Esophagus squamous epithelium (tissue), 5 donors: Measurements from ENCODE around the gene RAB40AL. TPM values are rescaled to one million over a fixed set of nuclear protein-coding genes. Genes with fewer than 3 reads are reported as not detected.

Source experiments
- DNase-seq: peaks from one replicate; lab custom pipeline; 2025; lab: John Stamatoyannopoulos, UW
- H3K27ac ChIP-seq, 4 donors: fragments of 200-600 bp; sonication (generic); one replicate each; pipeline ENCODE4 v1.5.1; 2016 to 2019; ENCODE audit warnings: mild to moderate bottlenecking in 1 of 4
- H3K27me3 ChIP-seq, 4 donors: fragments of 200-600 bp; sonication (generic); 1 replicate in 3 of 4; 2 replicates in 1 of 4; pipeline versions ENCODE4 v1.5.1 to v1.6.0; 2017 to 2021; ENCODE audit warnings: antibody characterized with exemption in 1 of 4
- H3K36me3 ChIP-seq, 3 donors: fragments of 200-600 bp; sonication (generic); one replicate each; pipeline ENCODE4 v1.5.1; 2016 to 2019
- H3K4me1 ChIP-seq, 3 donors: fragments of 200-600 bp; sonication (generic); one replicate each; pipeline ENCODE4 v1.5.1; 2017 to 2019
- H3K4me3 ChIP-seq, 4 donors: fragments of 200-600 bp; sonication (generic); 1 replicate in 3 of 4; 2 replicates in 1 of 4; pipeline ENCODE4 v1.5.1; 2016 to 2019; ENCODE audit warnings: mild to moderate bottlenecking in 2 of 4, moderate library complexity in 1 of 4
- H3K9me3 ChIP-seq, 3 donors: fragments of 200-600 bp; sonication (generic); one replicate each; pipeline ENCODE4 v1.5.1; 2016 to 2019
- CTCF ChIP-seq, 6 experiments: fragments of 450-650 bp in 4 of 6; fragments of 200-600 bp in 2 of 6; sonication (generic) in 2 of 6; IDR thresholded peaks; one replicate each; pipeline ENCODE4 v1.5.1; 2016 to 2019; ENCODE audit warnings: antibody characterized with exemption in 6 of 6, mild to moderate bottlenecking in 4 of 6, moderate library complexity in 4 of 6
- POLR2A ChIP-seq, 4 donors: fragments of 450-650 bp; IDR thresholded peaks; one replicate each; pipeline ENCODE4 v1.6.1; 2017; ENCODE audit warnings: antibody characterized with exemption in 4 of 4, mild to moderate bottlenecking in 4 of 4, moderate library complexity in 3 of 4
- WGBS, 2 donors: methylation state at CpG; one replicate each; pipeline ENCODE4 v1.1.5; 2018; 5-methylcytosine and 5-hydroxymethylcytosine counted together
- intact Hi-C: fragments of 100-400 bp; cut with DNase I; formaldehyde crosslinking; loops from one replicate; pipeline ENCODE4 v1.15.0; 2022
- total RNA-seq, 4 donors: library from RNA; depleted of rRNA; stranded (reverse); fragments of >200 nt; gene quantifications; one replicate each; pipeline ENCODE4 v1.1.0, GENCODE V29; 2016
- donor health status: DM: yes; HTN: yes; CAD: no.

Gene RAB40AL
- total RNA-seq, 4 donors from 2014 or later = 0.42 to 0.95 (median 0.61) TPM; not detected in 1

DNA sequence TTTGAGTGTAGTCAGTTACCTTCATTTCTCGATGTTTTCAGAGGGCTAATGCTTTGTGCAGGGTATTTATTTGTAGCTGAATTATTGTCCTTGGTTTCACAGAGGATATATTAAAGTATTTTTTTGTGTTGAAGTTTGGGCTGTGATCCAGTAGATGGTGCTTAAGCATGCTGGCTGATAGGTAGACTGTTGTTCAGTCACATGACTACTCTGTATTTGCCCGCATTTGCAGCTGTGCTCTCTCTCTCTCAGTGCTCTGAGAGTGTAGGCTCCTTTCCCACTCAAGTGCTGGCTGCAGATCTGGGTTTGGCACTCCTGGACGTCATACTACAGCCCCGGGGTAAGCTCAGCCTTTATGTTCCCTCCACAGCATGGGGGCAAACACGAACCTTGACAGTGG, 21.7 kb downstream of the RAB40AL start:
- intact Hi-C loops = no loop called here
- WGBS, 2 donors = 60 to 72% methylated on average over 2 of the region's 5 CpGs

DNA sequence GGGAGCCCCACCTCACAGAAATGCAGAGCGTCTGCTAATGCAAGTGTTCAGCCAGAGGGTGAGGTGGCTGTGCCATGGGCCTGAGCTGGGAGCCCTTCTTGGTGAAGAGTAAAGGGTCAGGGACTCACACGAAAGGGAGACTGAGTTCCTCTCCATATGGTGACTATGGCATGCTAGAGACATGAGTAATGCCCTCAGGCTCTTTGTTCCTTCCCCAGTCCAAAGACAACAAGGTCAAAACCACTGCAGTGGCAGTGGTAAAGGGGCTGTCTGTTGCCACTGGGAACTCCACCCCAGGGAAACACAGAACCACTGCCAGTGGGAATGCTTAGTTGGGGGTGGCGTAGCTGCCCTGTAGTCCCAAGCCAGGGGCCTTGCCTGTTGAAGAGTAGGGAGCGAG, 22.4 kb downstream of the RAB40AL start:
- Histone ChIP-seq H3K4me3 (no peak overlapping the region), H3K9me3 (no peaks in the 10 kb centered on the region), H3K27me3 (no peaks in the 10 kb centered on the region), H3K27ac (no peak overlapping the region), H3K36me3 (no peaks in the 10 kb centered on the region), H3K4me1 (no peaks in the 10 kb centered on the region)
- no peak for DNase-seq
- intact Hi-C loops = no loop called here
- WGBS, 2 donors = 63% methylated on average over 2 of the region's 4 CpGs; no CpG with 5 or more reads in 1 of the 2 donors
- TF ChIP-seq CTCF (IDR thresholded peaks at IDR 0.05) (no peak), POLR2A (IDR thresholded peaks at IDR 0.05) (no peak)

More for the DNA sequence above, 21.7 kb downstream of the RAB40AL start:
- Histone ChIP-seq H3K27ac (no peak overlapping the region), H3K9me3 (no peaks in the 10 kb centered on the region), H3K27me3 (no peaks in the 10 kb centered on the region), H3K4me3 (no peak overlapping the region), H3K36me3 (no peaks in the 10 kb centered on the region), H3K4me1 (no peaks in the 10 kb centered on the region)
- TF ChIP-seq CTCF (IDR thresholded peaks at IDR 0.05) (no peak), POLR2A (IDR thresholded peaks at IDR 0.05) (no peak)
- DNase-seq = no peak

- no peaks in the 10 kb centered on the region for H3K4me1 ChIP-seq
- no peak for TF ChIP-seq POLR2A (IDR thresholded peaks at IDR 0.05)
- no peak for TF ChIP-seq CTCF (IDR thresholded peaks at IDR 0.05)
- intact Hi-C loops = no loop called here
- peaks cover 0 to 4% (median 0%) of the 10 kb centered on the region in 3 donors for H3K9me3 ChIP-seq
- no peaks in the 10 kb centered on the region for H3K27me3 ChIP-seq
- H3K4me3 ChIP-seq = no peak overlapping the region
- WGBS, 2 donors = 23 to 83% methylated on average over 1 of the region's 1 CpG
- H3K27ac ChIP-seq = no peak overlapping the region
- no peaks in the 10 kb centered on the region for H3K36me3 ChIP-seq
- no peak for DNase-seq
Observed at GRCh38 chrX:102963955-102964354, 26.9 kb downstream of the RAB40AL start.

- no peaks in the 10 kb centered on the region for H3K27me3 ChIP-seq
- peaks cover 0 to 4% (median 0%) of the 10 kb centered on the region in 3 donors for H3K9me3 ChIP-seq
- no peak overlapping the region for H3K27ac ChIP-seq
- 0 to 14% methylated on average over 1 of the region's 1 CpG for WGBS, 2 donors
- intact Hi-C loops = no loop called here
- no peak for TF ChIP-seq CTCF (IDR thresholded peaks at IDR 0.05)
- no peak for TF ChIP-seq POLR2A (IDR thresholded peaks at IDR 0.05)
- no peaks in the 10 kb centered on the region for H3K4me1 ChIP-seq
- H3K36me3 ChIP-seq = no peaks in the 10 kb centered on the region
- H3K4me3 ChIP-seq = no peak overlapping the region
- no peak for DNase-seq
Observed at GRCh38 chrX:102964940-102965339, 27.9 kb downstream of the RAB40AL start.

GRCh38 chrX:102966701-102967100, 29.6 kb downstream of the RAB40AL start:
- Histone ChIP-seq H3K27me3 (no peaks in the 10 kb centered on the region), H3K4me3 (no peak overlapping the region), H3K9me3 (peaks cover 0 to 13% (median 0%) of the 10 kb centered on the region in 3 donors), H3K4me1 (no peaks in the 10 kb centered on the region), H3K36me3 (no peaks in the 10 kb centered on the region), H3K27ac (no peak overlapping the region)
- intact Hi-C loops = no loop called here
- WGBS, 2 donors = 49 to 79% methylated on average over 2 to 3 of the region's 3 CpGs
- TF ChIP-seq CTCF (IDR thresholded peaks at IDR 0.05) (no peak), POLR2A (IDR thresholded peaks at IDR 0.05) (no peak)
- DNase-seq = no peak
